GM18951 (cell line): ENCODE results near the gene ESRRA.

Source experiments
- POLR2A ChIP-seq: IDR thresholded peaks from 4 replicates; pipeline ENCODE4 v1.6.1; 2011; ENCODE audit warnings: mild to moderate bottlenecking; ENCODE audit not compliant: insufficient read length, insufficient read depth; ENCODE audit errors: extremely low read depth
- in situ Hi-C: fragments of 300-500 bp; cut with MboI; formaldehyde crosslinking; loops from one replicate; pipeline ENCODE4 v1.12.0; 2022; ENCODE audit warnings: low sequenced_read_pairs, mixed read lengths, inconsistent platforms; ENCODE audit not compliant: unreplicated experiment

The ESRRA gene

GRCh38 chr11:64291262-64291751, 14.0 kb upstream of the ESRRA start, which contains the start of gene KCNK4:
Gene KCNK4 (plus strand): TSS chr11:64291302. CDS start chr11:64293019, 1,717 bp downstream.
- no peak for TF ChIP-seq POLR2A
- in situ Hi-C loops: no loop called here

GRCh38 chr11:64291752-64292459, 13.4 kb upstream of the ESRRA start:
- TF ChIP-seq POLR2A: no peak
- in situ Hi-C loops: no loop called here

GRCh38 chr11:64292460-64293254, 12.7 kb upstream of the ESRRA start:
- no peak for TF ChIP-seq POLR2A
- in situ Hi-C loops: no loop called here

- in situ Hi-C loops: loop anchor here (5.0 kb wide), 1 partner anchor 92 kb away; no protein-coding TSS in a partner anchor
- no peak for TF ChIP-seq POLR2A
These were observed 10.6 kb upstream of the ESRRA start for GRCh38 chr11:64294774-64295173.

- in situ Hi-C loops: loop anchor here (5.0 kb wide), 1 partner anchor 93 kb away; no protein-coding TSS in a partner anchor
- TF ChIP-seq POLR2A: no peak
These were observed 9.6 kb upstream of the ESRRA start for GRCh38 chr11:64295760-64296159.

GRCh38 chr11:64296236-64296635, 9.1 kb upstream of the ESRRA start:
- no peak for TF ChIP-seq POLR2A
- in situ Hi-C loops: loop anchor here (5.0 kb wide), 1 partner anchor 94 kb away; no protein-coding TSS in a partner anchor

- in situ Hi-C loops: loop anchor here (5.0 kb wide), 1 partner anchor 95 kb away; no protein-coding TSS in a partner anchor
- TF ChIP-seq POLR2A: no peak
These were observed 8.3 kb upstream of the ESRRA start for GRCh38 chr11:64296830-64297698.

- in situ Hi-C loops: loop anchor here (5.0 kb wide), 1 partner anchor 96 kb away; no protein-coding TSS in a partner anchor
- TF ChIP-seq POLR2A: no peak
These were observed 7.5 kb upstream of the ESRRA start for GRCh38 chr11:64297699-64298358.

GRCh38 chr11:64298966-64299846, 6.1 kb upstream of the ESRRA start:
- in situ Hi-C loops: loop anchor here (5.0 kb wide), 1 partner anchor 97 kb away; no protein-coding TSS in a partner anchor
- TF ChIP-seq POLR2A: no peak

- TF ChIP-seq POLR2A: no peak
These were observed 5.3 kb upstream of the ESRRA start, which contains the start of gene CATSPERZ for GRCh38 chr11:64299847-64300648. Gene CATSPERZ (plus strand): TSS chr11:64300358. CDS start chr11:64300411, 53 bp downstream.

More at GRCh38 chr11:64299847-64300648, 5.3 kb upstream of the ESRRA start, which contains the start of gene CATSPERZ:
- in situ Hi-C loops: loop anchor here (5.0 kb wide), 1 partner anchor 98 kb away; no protein-coding TSS in a partner anchor
